ENCODE results near the gene UBAP2L.

DNA sequence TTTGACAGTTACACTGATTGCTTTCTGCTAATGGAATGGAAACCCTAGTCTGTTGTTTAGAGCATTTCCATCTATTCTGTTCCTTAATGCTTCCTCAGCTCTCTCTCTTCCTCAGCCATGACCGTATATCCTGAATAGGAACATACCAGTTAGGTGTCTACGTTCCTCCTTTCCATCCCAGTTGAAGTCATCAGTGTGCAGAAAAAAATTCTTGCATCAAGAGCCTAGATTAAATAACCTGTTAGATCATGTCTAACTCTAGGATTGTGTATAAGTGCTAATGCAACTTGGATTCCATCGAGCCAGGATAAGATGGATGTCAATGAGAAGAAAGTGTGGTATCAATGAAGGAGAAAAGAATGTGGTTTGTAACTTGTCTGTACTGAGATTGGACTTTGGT, 18.7 kb downstream of the UBAP2L start:
- TF ChIP-seq, protein P1, sequence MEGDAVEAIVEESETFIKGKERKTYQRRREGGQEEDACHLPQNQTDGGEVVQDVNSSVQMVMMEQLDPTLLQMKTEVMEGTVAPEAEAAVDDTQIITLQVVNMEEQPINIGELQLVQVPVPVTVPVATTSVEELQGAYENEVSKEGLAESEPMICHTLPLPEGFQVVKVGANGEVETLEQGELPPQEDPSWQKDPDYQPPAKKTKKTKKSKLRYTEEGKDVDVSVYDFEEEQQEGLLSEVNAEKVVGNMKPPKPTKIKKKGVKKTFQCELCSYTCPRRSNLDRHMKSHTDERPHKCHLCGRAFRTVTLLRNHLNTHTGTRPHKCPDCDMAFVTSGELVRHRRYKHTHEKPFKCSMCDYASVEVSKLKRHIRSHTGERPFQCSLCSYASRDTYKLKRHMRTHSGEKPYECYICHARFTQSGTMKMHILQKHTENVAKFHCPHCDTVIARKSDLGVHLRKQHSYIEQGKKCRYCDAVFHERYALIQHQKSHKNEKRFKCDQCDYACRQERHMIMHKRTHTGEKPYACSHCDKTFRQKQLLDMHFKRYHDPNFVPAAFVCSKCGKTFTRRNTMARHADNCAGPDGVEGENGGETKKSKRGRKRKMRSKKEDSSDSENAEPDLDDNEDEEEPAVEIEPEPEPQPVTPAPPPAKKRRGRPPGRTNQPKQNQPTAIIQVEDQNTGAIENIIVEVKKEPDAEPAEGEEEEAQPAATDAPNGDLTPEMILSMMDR (IDR thresholded peaks at IDR 0.05), result no peak
- TF ChIP-seq POLR2A (IDR thresholded peaks at IDR 0.05) (no peak), POLR2AphosphoS5 (IDR thresholded peaks at IDR 0.05) (no peak), EP300 (IDR thresholded peaks at IDR 0.05) (no peak)

All from sigmoid colon (tissue), 4 donors.